B cell (primary cell): ENCODE results near the gene RSL1D1. TPM values are rescaled to one million over a fixed set of nuclear protein-coding genes. Genes with fewer than 3 reads are reported as not detected.

ENCODE experiments used
- ATAC-seq: fragments of 200-7000 bp; cut with Tn5 transposase; one replicate; pipeline ENCODE4 v1.10.0; 2021; ENCODE audit warnings: low read depth, mild to moderate bottlenecking, moderate number of reproducible peaks, moderate library complexity
- CTCF ChIA-PET: fragments of 350-600 bp; sonication (Branson Sonifier 250); formaldehyde crosslinking; loops from one replicate; lab custom pipeline; 2021; ENCODE audit warnings: antibody characterized with exemption, inconsistent platforms; lab: Charles Lee
- POLR2A ChIA-PET: fragments of 350-600 bp; sonication (Branson Sonifier 250); formaldehyde crosslinking; loops from one replicate; lab custom pipeline; 2021; ENCODE audit warnings: antibody characterized with exemption; lab: Charles Lee
- DNase-seq: peaks from one replicate; pipeline ENCODE4 v3.0.0; 2013
- H2AFZ ChIP-seq: 2 replicates; pipeline ENCODE4 v1.6.1; 2012; ENCODE audit warnings: mild to moderate bottlenecking, low read depth, low read length; ENCODE audit not compliant: insufficient read depth, poor library complexity, severe bottlenecking
- H3K27ac ChIP-seq, 2 donors: 1 replicate in 1 of 2; 2 replicates in 1 of 2; pipeline ENCODE4 v1.5.1; 2012 to 2013; ENCODE audit warnings: low read length in 2 of 2, mild to moderate bottlenecking in 2 of 2, moderate library complexity in 1 of 2
- H3K27me3 ChIP-seq, 4 experiments: fragments of 200-600 bp in 1 of 4; sonication (generic) in 1 of 4; replicated peaks in 1 of 4; 1 replicate in 2 of 4; 2 replicates in 2 of 4; pipeline versions ENCODE4 v1.6.1 to v1.7.0; 2013 to 2016; ENCODE audit warnings: low read length in 3 of 4, mild to moderate bottlenecking in 2 of 4, mixed read lengths in 1 of 4, moderate library complexity in 1 of 4; ENCODE audit not compliant: insufficient read depth in 4 of 4, control insufficient read depth in 3 of 4; ENCODE audit errors: control extremely low read depth in 1 of 4
- H3K36me3 ChIP-seq, 2 experiments: replicated peaks in 1 of 2; 1 replicate in 1 of 2; 2 replicates in 1 of 2; pipeline versions ENCODE4 v1.6.1 to v1.7.1; 2013; ENCODE audit warnings: low read length in 1 of 2; ENCODE audit not compliant: insufficient read depth in 2 of 2, control insufficient read depth in 1 of 2; ENCODE audit errors: control extremely low read depth in 1 of 2, extremely low read depth in 1 of 2
- H3K4me1 ChIP-seq, 2 donors: fragments of 200-600 bp in 1 of 2; sonication (generic) in 1 of 2; 1 replicate in 1 of 2; 2 replicates in 1 of 2; pipeline versions ENCODE4 v1.5.1 to v1.6.1; 2013 to 2017; ENCODE audit warnings: low read length in 2 of 2; ENCODE audit not compliant: control insufficient read depth in 2 of 2, insufficient read depth in 2 of 2
- H3K4me2 ChIP-seq: replicated peaks from 2 replicates; pipeline ENCODE3; 2012; ENCODE audit warnings: mild to moderate bottlenecking, low read depth, low read length; ENCODE audit not compliant: poor library complexity, severe bottlenecking
- H3K4me3 ChIP-seq, 5 experiments: fragments of 200-600 bp in 1 of 5; sonication (generic) in 1 of 5; 1 replicate in 3 of 5; 2 replicates in 2 of 5; pipeline versions ENCODE4 v1.5.1 to v1.7.0; 2011 to 2016; ENCODE audit warnings: low read length in 4 of 5, mild to moderate bottlenecking in 4 of 5, low read depth in 2 of 5, control low read depth in 1 of 5, moderate library complexity in 1 of 5; ENCODE audit not compliant: insufficient read depth in 1 of 5; ENCODE audit errors: control extremely low read depth in 1 of 5, extremely low read depth in 1 of 5
- H3K79me2 ChIP-seq: fragments of 200-600 bp; sonication (generic); one replicate; pipeline ENCODE4 v1.6.0; 2016; ENCODE audit warnings: low read length; ENCODE audit not compliant: control insufficient read depth, insufficient read depth
- H3K9ac ChIP-seq: fragments of 200-600 bp; sonication (generic); 2 replicates; pipeline ENCODE4 v1.6.1; 2017; ENCODE audit warnings: mild to moderate bottlenecking, low read length, moderate library complexity
- H3K9me3 ChIP-seq, 3 donors: one replicate each; pipeline versions ENCODE4 v1.6.1 to v1.7.1; 2013; ENCODE audit warnings: low read length in 2 of 3; ENCODE audit not compliant: control insufficient read depth in 2 of 3, insufficient read depth in 1 of 3; ENCODE audit errors: control extremely low read depth in 1 of 3
- H4K20me1 ChIP-seq: 2 replicates; pipeline ENCODE4 v1.6.0; 2012; ENCODE audit warnings: mild to moderate bottlenecking, low read length; ENCODE audit not compliant: insufficient read depth, control insufficient read depth, poor library complexity, severe bottlenecking
- H3K27ac Mint-ChIP-seq: one replicate; pipeline ENCODE4 v1.8.0; 2021; ENCODE audit warnings: mixed read lengths
- H3K27me3 Mint-ChIP-seq: one replicate; pipeline ENCODE4 v1.8.0; 2021; ENCODE audit warnings: mixed read lengths
- H3K4me1 Mint-ChIP-seq: one replicate; pipeline ENCODE4 v1.8.0; 2021; ENCODE audit warnings: mixed read lengths
- H3K4me3 Mint-ChIP-seq: one replicate; pipeline ENCODE4 v1.8.0; 2021; ENCODE audit warnings: mixed read lengths
- H3K9me3 Mint-ChIP-seq: one replicate; pipeline ENCODE4 v1.8.0; 2022; ENCODE audit warnings: mixed read lengths; ENCODE audit not compliant: insufficient read depth
- EZH2 ChIP-seq: IDR thresholded peaks from 2 replicates; pipeline ENCODE4 v1.6.1; 2012; ENCODE audit warnings: borderline replicate concordance, low read depth, mild to moderate bottlenecking, moderate library complexity, low read length; ENCODE audit not compliant: insufficient read depth, poor library complexity, severe bottlenecking
- WGBS: methylation state at CpG from one replicate; pipeline ENCODE4 v1.1.5; 2013; ENCODE audit warnings: missing lambda C conversion rate; ENCODE audit not compliant: insufficient coverage; 5-methylcytosine and 5-hydroxymethylcytosine counted together
- intact Hi-C: fragments of 100-400 bp; cut with micrococcal nuclease; formaldehyde crosslinking; loops from one replicate; pipeline ENCODE4 v1.10.0; 2022
- polyA plus RNA-seq: library from polyadenylated mRNA; depleted of rRNA; stranded (reverse); fragments of >200 nt; gene quantifications from 2 replicates; pipeline ENCODE4 v1.2.3, GENCODE V29; 2012
- total RNA-seq, 2 donors: library from RNA; stranded (reverse); fragments of 120-200 nt in 1 of 2; gene quantifications; 1 replicate in 1 of 2; 2 replicates in 1 of 2; pipeline versions ENCODE4 v1.2.3 to v1.2.4, GENCODE V29; 2013 to 2022
- TF ChIP-seq, protein P1 (sequence below): fragments of 200-600 bp; IDR thresholded peaks from one replicate; pipeline ENCODE4 v1.8.0; 2022; ENCODE audit warnings: antibody characterized with exemption, mild to moderate bottlenecking

The RSL1D1 gene
- total and polyA plus RNA-seq, 2 donors (not counting 1 experiment from before 2014, with no cell fraction given): 21.1 to 167 TPM

DNA sequence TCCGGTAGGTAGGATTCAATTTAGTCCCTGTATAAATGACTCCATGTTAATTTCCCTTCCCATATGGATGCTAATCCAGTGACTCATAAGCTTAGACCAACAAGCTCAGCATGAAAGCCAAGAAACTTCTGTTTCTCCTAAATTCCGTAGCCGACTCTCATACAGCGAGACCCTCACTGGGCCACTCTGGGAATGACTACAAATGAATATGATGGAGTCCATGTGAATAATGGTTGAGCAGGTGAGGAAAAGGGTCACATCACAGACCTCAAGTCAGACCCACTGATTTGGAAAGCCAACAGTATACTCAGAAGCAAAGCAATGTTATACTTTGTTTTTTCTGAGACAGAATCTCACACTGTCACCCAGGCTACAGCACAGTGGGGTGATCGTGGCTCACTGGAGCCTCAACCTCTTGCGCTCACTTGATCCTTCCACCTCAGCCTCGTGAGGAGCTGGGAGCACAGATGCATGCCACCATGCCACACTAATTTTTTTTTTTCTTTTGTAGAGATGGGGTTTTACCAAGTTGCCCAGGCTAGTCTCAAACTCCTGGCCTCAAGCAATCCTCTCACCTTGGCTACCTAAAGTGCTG lies 14.6 kb downstream of the RSL1D1 start:
- DNase-seq: no peak
- no peak for ATAC-seq
- ChIA-PET POLR2A (no interaction called here), CTCF (no interaction called here)
- H3K4me1 ChIP-seq: no peaks in the 10 kb centered on the region
- WGBS: 100% methylated on average over 3 of the region's 7 CpGs
- no peak for TF ChIP-seq EZH2
- TF ChIP-seq, protein P1, sequence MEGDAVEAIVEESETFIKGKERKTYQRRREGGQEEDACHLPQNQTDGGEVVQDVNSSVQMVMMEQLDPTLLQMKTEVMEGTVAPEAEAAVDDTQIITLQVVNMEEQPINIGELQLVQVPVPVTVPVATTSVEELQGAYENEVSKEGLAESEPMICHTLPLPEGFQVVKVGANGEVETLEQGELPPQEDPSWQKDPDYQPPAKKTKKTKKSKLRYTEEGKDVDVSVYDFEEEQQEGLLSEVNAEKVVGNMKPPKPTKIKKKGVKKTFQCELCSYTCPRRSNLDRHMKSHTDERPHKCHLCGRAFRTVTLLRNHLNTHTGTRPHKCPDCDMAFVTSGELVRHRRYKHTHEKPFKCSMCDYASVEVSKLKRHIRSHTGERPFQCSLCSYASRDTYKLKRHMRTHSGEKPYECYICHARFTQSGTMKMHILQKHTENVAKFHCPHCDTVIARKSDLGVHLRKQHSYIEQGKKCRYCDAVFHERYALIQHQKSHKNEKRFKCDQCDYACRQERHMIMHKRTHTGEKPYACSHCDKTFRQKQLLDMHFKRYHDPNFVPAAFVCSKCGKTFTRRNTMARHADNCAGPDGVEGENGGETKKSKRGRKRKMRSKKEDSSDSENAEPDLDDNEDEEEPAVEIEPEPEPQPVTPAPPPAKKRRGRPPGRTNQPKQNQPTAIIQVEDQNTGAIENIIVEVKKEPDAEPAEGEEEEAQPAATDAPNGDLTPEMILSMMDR: no peak
- peaks cover 6% of the 10 kb centered on the region for H4K20me1 ChIP-seq
- H3K9me3 ChIP-seq: no peaks in the 10 kb centered on the region
- intact Hi-C loops: no loop called here
- no peaks in the 10 kb centered on the region for H3K79me2 ChIP-seq
- no peak overlapping the region for H3K4me2 ChIP-seq
- H3K27me3 ChIP-seq: no peaks in the 10 kb centered on the region
- no peaks in the 10 kb centered on the region for H3K4me1 Mint-ChIP-seq
- H3K27ac Mint-ChIP-seq: no peak overlapping the region
- peaks cover 8 to 53% of the 10 kb centered on the region in 2 experiments for H3K36me3 ChIP-seq
- H3K4me3 Mint-ChIP-seq: no peak overlapping the region
- no peak overlapping the region for H3K4me3 ChIP-seq
- no peak overlapping the region for H3K27ac ChIP-seq
- H3K9ac ChIP-seq: no peak overlapping the region
- H2AFZ ChIP-seq: no peak overlapping the region
- H3K9me3 Mint-ChIP-seq: no peaks in the 10 kb centered on the region
- H3K27me3 Mint-ChIP-seq: no peaks in the 10 kb centered on the region

DNA sequence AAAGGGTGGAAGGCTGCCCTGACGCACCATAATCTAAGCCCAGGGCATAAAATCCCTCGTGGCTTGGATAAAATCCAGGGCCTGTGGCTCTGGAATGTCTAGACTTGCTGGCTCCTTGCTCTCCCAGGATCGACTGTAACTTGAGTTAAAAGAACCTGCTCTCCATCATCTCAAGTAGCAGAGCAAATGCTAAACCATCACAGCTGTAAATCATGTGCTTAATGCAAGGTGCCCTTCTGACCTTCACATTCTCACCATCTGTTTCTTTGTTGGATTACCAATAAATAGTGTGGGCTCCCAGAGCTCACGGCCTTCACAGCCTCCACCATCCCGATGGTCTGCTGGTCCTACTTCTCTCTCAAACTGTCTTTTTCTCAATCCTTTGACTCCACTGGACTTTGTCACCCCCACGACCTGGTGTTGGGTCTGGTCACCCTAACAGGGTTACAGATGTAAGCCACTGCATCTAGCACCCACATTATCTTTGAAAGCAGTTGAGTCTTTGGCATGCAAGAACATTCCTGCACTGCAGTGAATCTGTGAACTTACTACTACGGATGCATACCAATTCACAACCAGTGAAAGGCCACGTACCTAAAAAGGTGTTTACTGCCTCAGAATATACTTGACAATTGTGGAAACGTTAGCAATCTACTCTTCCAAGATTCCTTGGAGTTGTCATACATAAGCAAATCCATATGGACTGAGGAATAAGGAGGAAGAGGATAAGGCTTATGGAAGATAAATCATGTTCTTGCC lies 15.3 kb downstream of the RSL1D1 start:
- DNase-seq: no peak
- ChIA-PET POLR2A (no interaction called here), CTCF (no interaction called here)
- H3K4me2 ChIP-seq: no peak overlapping the region
- H3K36me3 ChIP-seq: peaks cover 8 to 46% of the 10 kb centered on the region in 2 experiments
- Mint-ChIP-seq H3K27me3 (no peaks in the 10 kb centered on the region), H3K4me1 (no peaks in the 10 kb centered on the region), H3K4me3 (no peak overlapping the region), H3K9me3 (no peaks in the 10 kb centered on the region), H3K27ac (no peak overlapping the region)
- H3K9ac ChIP-seq: no peak overlapping the region
- no peak for TF ChIP-seq EZH2
- TF ChIP-seq, protein P1: no peak
- ATAC-seq: no peak
- no peak overlapping the region for H2AFZ ChIP-seq
- H3K4me1 ChIP-seq: no peaks in the 10 kb centered on the region
- no peaks in the 10 kb centered on the region for H3K9me3 ChIP-seq
- WGBS: 88% methylated on average over 6 of the region's 9 CpGs
- H3K79me2 ChIP-seq: no peaks in the 10 kb centered on the region
- intact Hi-C loops: no loop called here
- H3K27me3 ChIP-seq: no peaks in the 10 kb centered on the region
- H3K4me3 ChIP-seq: no peak overlapping the region
- no peak overlapping the region for H3K27ac ChIP-seq
- H4K20me1 ChIP-seq: peaks cover 4% of the 10 kb centered on the region
